H1 (cell line): ENCODE results near the gene SHISA6. TPM values are rescaled to one million over a fixed set of nuclear protein-coding genes. Genes with fewer than 3 reads are reported as not detected.

Source experiments
- CTCF ChIA-PET: fragments of 300-600 bp; sonication (Branson Sonifier 250); formaldehyde crosslinking; loops from one replicate; lab custom pipeline; 2021; ENCODE audit not compliant: partially characterized antibody; lab: Charles Lee
- POLR2A ChIA-PET: fragments of 300-600 bp; sonication (Branson Sonifier 250); formaldehyde crosslinking; loops from one replicate; lab custom pipeline; 2021; ENCODE audit warnings: inconsistent platforms; ENCODE audit not compliant: partially characterized antibody; lab: Charles Lee
- DNase-seq, 2 experiments: peaks; one replicate each; pipeline versions ENCODE4 v3.0.0 to v3.0.0-alpha.2; 2010 to 2022; ENCODE audit warnings: low spot score in 2 of 2, low read depth in 1 of 2, mixed read lengths in 1 of 2
- FAIRE-seq: peaks from 2 replicates; lab custom pipeline; 2011; peaks lifted over from hg19 to GRCh38; lab: Jason Lieb, UNC
- H2AFZ ChIP-seq: 2 replicates; pipeline ENCODE4 v1.8.1; 2012; ENCODE audit warnings: low read length, inconsistent platforms
- H2AK5ac ChIP-seq: 2 replicates; pipeline ENCODE4 v1.6.1; 2013; ENCODE audit warnings: low read depth, low read length
- H2BK120ac ChIP-seq: replicated peaks from 2 replicates; pipeline ENCODE3; 2013; ENCODE audit warnings: low read depth, low read length, inconsistent platforms
- H2BK12ac ChIP-seq: 2 replicates; pipeline ENCODE4 v1.6.1; 2013; ENCODE audit warnings: low read depth, low read length
- H2BK15ac ChIP-seq: 2 replicates; pipeline ENCODE4 v1.6.1; 2013; ENCODE audit warnings: low read length
- H2BK20ac ChIP-seq: 2 replicates; pipeline ENCODE4 v1.6.1; 2013; ENCODE audit warnings: low read length
- H2BK5ac ChIP-seq: 2 replicates; pipeline ENCODE4 v1.6.1; 2013; ENCODE audit warnings: low read depth, low read length
- H3K14ac ChIP-seq: 2 replicates; pipeline ENCODE4 v1.6.1; 2013; ENCODE audit warnings: inconsistent platforms; ENCODE audit not compliant: insufficient read length
- H3K18ac ChIP-seq: 2 replicates; pipeline ENCODE4 v1.6.1; 2013; ENCODE audit warnings: low read length; ENCODE audit errors: extremely low read depth
- H3K23ac ChIP-seq: 2 replicates; pipeline ENCODE4 v1.6.1; 2013; ENCODE audit warnings: inconsistent platforms; ENCODE audit not compliant: insufficient read length
- H3K23me2 ChIP-seq: 2 replicates; pipeline ENCODE4 v1.6.1; 2013; ENCODE audit warnings: low read depth, low read length
- H3K27ac ChIP-seq: 2 replicates; pipeline ENCODE4 v1.6.1; 2011; ENCODE audit warnings: low read depth, low read length, inconsistent platforms
- H3K27me3 ChIP-seq, 4 experiments: replicated peaks in 1 of 4; 1 replicate in 1 of 4; 2 replicates in 3 of 4; pipeline versions ENCODE4 v1.6.1 to v1.8.1; 2011 to 2013; ENCODE audit warnings: low read length in 3 of 4, mild to moderate bottlenecking in 3 of 4, inconsistent platforms in 2 of 4, mixed read lengths in 2 of 4, moderate library complexity in 1 of 4; ENCODE audit not compliant: control insufficient read depth in 3 of 4, insufficient read depth in 3 of 4; ENCODE audit errors: extremely low read depth in 1 of 4
- H3K36me3 ChIP-seq, 4 experiments: 2 replicates each; pipeline versions ENCODE4 v1.6.1 to v1.8.1; 2011 to 2013; ENCODE audit warnings: mild to moderate bottlenecking in 4 of 4, low read length in 3 of 4, moderate library complexity in 2 of 4, control low read depth in 1 of 4, inconsistent platforms in 1 of 4; ENCODE audit not compliant: insufficient read depth in 4 of 4, control insufficient read depth in 2 of 4
- H3K4ac ChIP-seq: replicated peaks from 2 replicates; pipeline ENCODE3; 2013; ENCODE audit warnings: low read length, low read depth, mixed read lengths, inconsistent platforms; ENCODE audit not compliant: insufficient read length
- H3K4me1 ChIP-seq, 4 experiments: replicated peaks in 1 of 4; 1 replicate in 1 of 4; 2 replicates in 3 of 4; pipeline versions ENCODE4 v1.6.1 to v1.8.1; 2011 to 2013; ENCODE audit warnings: low read length in 3 of 4, inconsistent platforms in 2 of 4, mixed read lengths in 1 of 4; ENCODE audit not compliant: insufficient read depth in 4 of 4, control insufficient read depth in 3 of 4
- H3K4me2 ChIP-seq, 2 experiments: 2 replicates each; pipeline versions ENCODE4 v1.6.1 to v1.8.1; 2011 to 2013; ENCODE audit warnings: low read depth in 2 of 2, low read length in 2 of 2, control low read depth in 1 of 2, inconsistent platforms in 1 of 2, mild to moderate bottlenecking in 1 of 2; ENCODE audit not compliant: insufficient read depth in 1 of 2
- H3K4me3 ChIP-seq, 4 experiments: fragments of 200-600, 300-600 bp in 1 of 4; sonication (generic), shearing (Covaris generic), sonication (Bioruptor Twin) in 1 of 4; 2 replicates each; pipeline versions ENCODE4 v1.5.1 to v1.8.1; 2011 to 2016; ENCODE audit warnings: low read length in 4 of 4, low read depth in 3 of 4, control low read depth in 2 of 4, inconsistent platforms in 2 of 4, mild to moderate bottlenecking in 2 of 4, mixed read lengths in 1 of 4, moderate library complexity in 1 of 4; ENCODE audit not compliant: insufficient read depth in 2 of 4; ENCODE audit errors: extremely low read depth in 1 of 4
- H3K56ac ChIP-seq: replicated peaks from 2 replicates; pipeline ENCODE3; 2013; ENCODE audit warnings: low read depth, mild to moderate bottlenecking, mixed read lengths, low read length, inconsistent platforms; ENCODE audit not compliant: insufficient read length
- H3K79me1 ChIP-seq: 2 replicates; pipeline ENCODE4 v1.6.1; 2013; ENCODE audit warnings: low read depth, low read length, control low read depth
- H3K79me2 ChIP-seq, 2 experiments: 2 replicates each; pipeline versions ENCODE4 v1.6.1 to v1.8.1; 2012 to 2013; ENCODE audit warnings: low read length in 2 of 2, mild to moderate bottlenecking in 2 of 2, inconsistent platforms in 1 of 2; ENCODE audit not compliant: insufficient read depth in 2 of 2, control insufficient read depth in 1 of 2
- H3K9ac ChIP-seq, 4 experiments: replicated peaks in 1 of 4; 1 replicate in 1 of 4; 2 replicates in 3 of 4; pipeline versions ENCODE4 v1.6.1 to v1.8.1; 2011 to 2013; ENCODE audit warnings: low read depth in 3 of 4, low read length in 3 of 4, control low read depth in 2 of 4, mild to moderate bottlenecking in 2 of 4, moderate library complexity in 2 of 4, inconsistent platforms in 1 of 4; ENCODE audit errors: extremely low read depth in 1 of 4
- H3K9me3 ChIP-seq, 2 experiments: 2 replicates each; pipeline versions ENCODE4 v1.6.1 to v1.8.1; 2012 to 2013; ENCODE audit warnings: mild to moderate bottlenecking in 2 of 2, moderate library complexity in 2 of 2, control low read depth in 1 of 2, inconsistent platforms in 1 of 2, low read depth in 1 of 2, low read length in 1 of 2, mixed read lengths in 1 of 2; ENCODE audit not compliant: insufficient read depth in 2 of 2
- H4K20me1 ChIP-seq, 2 experiments: replicated peaks in 1 of 2; 2 replicates each; pipeline versions ENCODE3 to v1.8.1; 2011 to 2013; ENCODE audit warnings: inconsistent platforms in 2 of 2, low read length in 2 of 2, mild to moderate bottlenecking in 1 of 2; ENCODE audit not compliant: insufficient read depth in 2 of 2, control insufficient read depth in 1 of 2
- H4K5ac ChIP-seq: 2 replicates; pipeline ENCODE4 v1.6.1; 2013; ENCODE audit warnings: low read length, low read depth, mixed read lengths, inconsistent platforms; ENCODE audit not compliant: insufficient read length
- H4K8ac ChIP-seq: 2 replicates; pipeline ENCODE4 v1.8.0; 2013; ENCODE audit warnings: mild to moderate bottlenecking, moderate library complexity, low read length, inconsistent platforms; ENCODE audit not compliant: insufficient read depth; ENCODE audit errors: extremely low read depth
- H4K91ac ChIP-seq: replicated peaks from 2 replicates; pipeline ENCODE3; 2013; ENCODE audit warnings: low read length, mixed read lengths, inconsistent platforms; ENCODE audit not compliant: insufficient read length
- RXRA ChIP-seq: IDR thresholded peaks from 2 replicates; pipeline ENCODE4 v1.6.1; 2011; ENCODE audit warnings: low read depth, mild to moderate bottlenecking, low read length, moderate library complexity; ENCODE audit not compliant: insufficient read depth
- SRF ChIP-seq: IDR thresholded peaks from 2 replicates; pipeline ENCODE4 v1.6.1; 2011; ENCODE audit warnings: mild to moderate bottlenecking, low read depth, low read length, moderate library complexity
- TEAD4 ChIP-seq: IDR thresholded peaks from 2 replicates; pipeline ENCODE4 v1.6.1; 2012; ENCODE audit warnings: low read depth, low read length, inconsistent platforms, mixed read lengths
- WGBS, 2 experiments: shearing (Covaris generic) in 1 of 2; methylation state at CpG; one replicate each; pipeline versions ENCODE4 v1.1.6 to v1.1.7; 2013 to 2015; ENCODE audit warnings: low lambda C conversion rate in 2 of 2, mixed read lengths in 2 of 2, inconsistent platforms in 1 of 2, low coverage in 1 of 2, missing lambda C conversion rate in 1 of 2; ENCODE audit not compliant: insufficient replicate concordance in 2 of 2, insufficient coverage in 1 of 2, insufficient read length in 1 of 2; ENCODE audit errors: extremely low coverage in 1 of 2, missing lambda C conversion rate in 1 of 2; 5-methylcytosine and 5-hydroxymethylcytosine counted together
- polyA plus RNA-seq, 7 experiments: library from polyadenylated mRNA; depleted of rRNA in 3 of 7; stranded (reverse) in 5 of 7; unstranded in 2 of 7; fragments of >200 nt in 5 of 7; fragments of 200-250 nt in 2 of 7; gene quantifications; 1 replicate in 5 of 7; 2 replicates in 1 of 7; 4 replicates in 1 of 7; pipeline versions ENCODE4 v1.2.1 to v1.2.3, GENCODE V29; 2011 to 2013; ENCODE audit warnings: missing spikeins in 2 of 7, mixed read lengths in 2 of 7
- total RNA-seq: library from RNA; stranded (reverse); fragmentation: NEBNext Ultra II Directional; extraction: Animal tissue kit (Norgen Biotek cat#: 25700); gene quantifications from 2 replicates; pipeline ENCODE4 v1.2.1, GENCODE V29; 2021

Gene SHISA6
- total and polyA plus RNA-seq, 2 of the 8 experiments (the other 6 are each of a cell fraction or from before 2014, with no cell fraction given), result 2.9 to 4.8 TPM

DNA sequence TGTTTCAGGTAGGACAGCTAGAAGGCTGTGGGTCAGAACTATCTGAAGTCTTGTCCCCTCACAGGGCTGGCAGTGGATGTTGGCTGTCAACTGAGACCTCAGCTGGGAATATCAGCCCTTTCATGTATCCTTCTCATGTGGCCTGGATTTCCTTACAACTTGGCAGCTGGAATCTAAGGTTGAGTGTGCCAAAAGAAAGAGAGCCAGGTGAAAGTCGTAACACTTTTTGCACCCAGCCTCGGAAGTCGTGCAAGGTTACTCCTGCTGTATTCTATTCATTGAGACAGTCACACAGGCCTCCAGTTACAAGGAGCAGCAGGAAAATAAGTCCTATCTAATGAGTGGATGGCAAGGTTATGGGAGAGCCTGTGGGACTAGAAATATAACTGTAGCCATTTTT, 304.7 kb downstream of the SHISA6 start:
- Histone ChIP-seq H3K9ac (no peak overlapping the region), H2BK15ac (no peak overlapping the region), H3K56ac (no peak overlapping the region), H3K4ac (no peak overlapping the region), H3K18ac (no peak overlapping the region), H3K23me2 (no peaks in the 10 kb centered on the region), H2AK5ac (no peak overlapping the region), H4K91ac (no peak overlapping the region), H3K27me3 (no peaks in the 10 kb centered on the region), H3K79me2 (no peaks in the 10 kb centered on the region), H2AFZ (no peak overlapping the region), H2BK12ac (no peak overlapping the region), H3K4me1 (no peaks in the 10 kb centered on the region), H3K9me3 (peaks cover 0 to 2% of the 10 kb centered on the region in 2 experiments; a peak in 1 of 4 replicates), H3K36me3 (no peaks in the 10 kb centered on the region), H2BK120ac (no peak overlapping the region), H3K4me3 (no peak overlapping the region), H2BK20ac (no peak overlapping the region), H4K20me1 (no peaks in the 10 kb centered on the region), H3K14ac (no peak overlapping the region), H3K23ac (no peak overlapping the region), H4K5ac (no peak overlapping the region), H3K79me1 (no peaks in the 10 kb centered on the region), H3K4me2 (no peak overlapping the region), H2BK5ac (no peak overlapping the region), H3K27ac (no peak overlapping the region), H4K8ac (no peak overlapping the region)
- POLR2A ChIA-PET, result no interaction called here
- no peak for DNase-seq
- FAIRE-seq, result no peak
- TF ChIP-seq RXRA, result no peak
- no peak for TF ChIP-seq TEAD4
- TF ChIP-seq SRF, result no peak
- CTCF ChIA-PET, result no interaction called here
- WGBS, 2 experiments, result 92% methylated on average over 3 of the region's 3 CpGs; no CpG with 5 or more reads in 1 of the 2 experiments
